Endometrium (tissue), 2 donors: ENCODE data around the gene LEMD2.

ENCODE experiments used
- FAIRE-seq: peaks from 2 replicates; lab custom pipeline; 2012; peaks lifted over from hg19 to GRCh38; lab: Jason Lieb, UNC
- donor health status: control.
- donor health status: control.

The LEMD2 gene

GRCh38 chr6:33794910-33795623 lies 6.1 kb upstream of the LEMD2 start:
- FAIRE-seq: no peak

GRCh38 chr6:33792981-33793380 lies 4.1 kb upstream of the LEMD2 start:
- no peak for FAIRE-seq

DNA sequence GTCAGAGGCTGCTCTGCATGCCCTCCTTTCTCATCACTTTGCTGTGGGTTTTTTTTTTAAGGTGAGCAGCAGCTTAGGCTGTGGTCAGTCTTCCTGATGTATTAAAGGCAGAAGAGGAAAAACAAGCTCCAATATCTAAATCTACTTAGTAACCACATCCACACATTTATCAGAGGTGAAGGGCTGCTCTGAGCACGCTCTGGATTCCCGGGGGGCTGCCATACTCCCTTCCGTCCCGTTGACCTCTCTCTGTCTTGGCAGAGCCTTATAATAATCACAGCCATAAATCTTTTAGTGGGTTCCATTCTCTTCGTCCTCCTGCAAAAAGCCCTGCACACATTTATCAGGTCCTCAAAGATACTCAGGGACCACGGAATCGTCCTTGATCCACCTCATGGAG lies 2.7 kb upstream of the LEMD2 start:
- no peak for FAIRE-seq

DNA sequence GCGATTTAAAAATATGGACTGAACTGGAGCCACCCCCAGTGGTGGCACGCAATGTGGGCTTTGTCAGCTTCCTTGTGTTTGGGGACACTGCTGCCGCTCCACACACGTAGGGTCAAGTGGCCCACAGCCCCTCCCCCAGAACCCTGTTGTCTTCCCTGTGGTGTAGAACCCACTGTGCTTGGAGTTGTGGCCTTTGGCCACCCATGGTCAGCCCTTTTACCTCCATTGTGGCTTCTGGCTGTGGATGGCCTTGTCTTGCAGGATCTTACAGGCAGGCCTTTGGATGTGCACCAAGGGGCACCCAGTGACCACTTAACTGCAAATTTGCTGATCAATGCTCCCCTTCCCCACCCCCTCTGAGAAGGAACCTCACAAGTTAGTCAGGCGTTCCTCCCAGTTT lies 2.0 kb upstream of the LEMD2 start:
- FAIRE-seq: no peak

DNA sequence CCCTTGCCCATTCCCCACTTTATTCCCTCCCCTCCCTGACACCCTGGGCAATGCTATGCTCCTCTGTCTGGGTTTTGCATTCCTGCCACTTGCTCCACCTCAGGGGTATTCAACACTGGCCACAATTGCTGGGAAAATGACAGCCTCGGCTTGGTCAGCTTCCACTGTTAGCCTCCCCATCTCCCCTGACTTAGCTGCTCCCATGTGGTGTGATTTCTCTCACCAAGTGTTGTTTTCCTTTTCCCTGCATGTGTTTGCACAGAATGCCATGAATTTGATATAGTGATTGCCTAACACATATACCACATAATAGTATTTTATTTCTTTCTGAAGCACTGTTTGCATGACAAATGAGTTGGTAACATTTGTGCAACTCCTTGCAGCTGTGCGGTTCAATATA lies 1.4 kb upstream of the LEMD2 start:
- FAIRE-seq: no peak

GRCh38 chr6:33789550-33789895 lies 593 bp upstream of the LEMD2 start:
- FAIRE-seq: no peak

GRCh38 chr6:33787954-33788693 lies 806 bp downstream of the LEMD2 start:
- FAIRE-seq: no peak

- no peak for FAIRE-seq
Measured at GRCh38 chr6:33787346-33787953, 1.5 kb downstream of the LEMD2 start.

- FAIRE-seq: no peak
Measured at GRCh38 chr6:33786736-33787135, 2.2 kb downstream of the LEMD2 start.

DNA sequence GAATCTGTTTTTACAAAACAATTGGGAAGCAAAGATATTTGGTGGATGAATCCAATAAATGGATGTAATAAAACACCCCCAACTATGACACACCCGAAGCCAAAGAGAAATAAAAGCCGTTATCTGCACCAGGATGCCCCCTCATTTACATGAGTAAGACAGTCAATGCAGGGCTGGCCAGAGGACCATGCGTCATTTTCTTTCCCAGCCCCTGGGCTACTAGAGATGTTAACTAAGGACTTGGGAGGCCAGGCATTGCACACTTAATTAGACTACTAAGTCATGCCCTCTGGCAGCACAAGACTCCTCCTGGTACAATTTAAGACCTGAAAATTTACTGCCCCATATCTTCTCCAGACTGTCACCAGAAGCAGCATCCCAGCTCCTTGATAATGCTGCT lies 3.2 kb downstream of the LEMD2 start:
- FAIRE-seq: no peak

DNA sequence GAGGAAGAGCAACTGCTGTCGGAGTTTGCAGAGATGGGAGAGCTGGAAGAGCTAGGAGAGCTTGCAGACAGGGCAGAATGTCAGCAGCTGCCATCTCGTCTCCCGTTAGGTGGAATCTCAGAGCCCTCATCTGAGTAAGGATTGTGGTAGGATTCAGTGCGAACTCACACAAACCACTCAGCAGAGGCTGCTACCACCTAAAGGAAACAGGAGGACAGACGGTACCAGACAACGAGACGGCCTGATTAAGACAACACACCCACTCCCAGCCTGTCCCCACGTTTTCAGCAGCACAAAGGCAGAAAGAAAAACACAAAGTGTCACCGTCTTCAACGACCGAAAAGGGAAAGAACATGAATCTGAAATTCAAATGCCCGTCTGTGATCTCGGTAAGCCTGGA lies 4.1 kb downstream of the LEMD2 start:
- no peak for FAIRE-seq

- FAIRE-seq: no peak
Measured at GRCh38 chr6:33783781-33784520, 5.0 kb downstream of the LEMD2 start.

DNA sequence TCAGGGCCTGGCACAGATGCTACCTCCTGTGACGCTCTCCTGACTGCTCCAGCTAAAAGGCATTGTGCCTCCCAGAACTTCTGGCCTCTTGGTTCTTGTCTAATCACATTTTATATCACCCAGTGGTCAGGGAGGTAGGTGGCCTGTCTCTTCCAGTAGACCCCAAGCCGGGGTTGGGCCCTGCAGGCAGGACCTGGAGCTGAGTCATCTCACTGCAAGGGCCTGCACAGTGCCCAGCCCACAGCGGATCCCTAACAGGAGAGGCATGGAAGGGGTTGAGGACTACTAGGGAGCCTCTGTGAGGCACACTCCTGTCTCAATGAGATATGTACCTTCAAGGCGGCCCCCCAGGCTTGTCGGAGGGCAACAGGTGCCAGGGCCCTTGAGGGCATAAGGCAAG lies 6.4 kb downstream of the LEMD2 start:
- no peak for FAIRE-seq

DNA sequence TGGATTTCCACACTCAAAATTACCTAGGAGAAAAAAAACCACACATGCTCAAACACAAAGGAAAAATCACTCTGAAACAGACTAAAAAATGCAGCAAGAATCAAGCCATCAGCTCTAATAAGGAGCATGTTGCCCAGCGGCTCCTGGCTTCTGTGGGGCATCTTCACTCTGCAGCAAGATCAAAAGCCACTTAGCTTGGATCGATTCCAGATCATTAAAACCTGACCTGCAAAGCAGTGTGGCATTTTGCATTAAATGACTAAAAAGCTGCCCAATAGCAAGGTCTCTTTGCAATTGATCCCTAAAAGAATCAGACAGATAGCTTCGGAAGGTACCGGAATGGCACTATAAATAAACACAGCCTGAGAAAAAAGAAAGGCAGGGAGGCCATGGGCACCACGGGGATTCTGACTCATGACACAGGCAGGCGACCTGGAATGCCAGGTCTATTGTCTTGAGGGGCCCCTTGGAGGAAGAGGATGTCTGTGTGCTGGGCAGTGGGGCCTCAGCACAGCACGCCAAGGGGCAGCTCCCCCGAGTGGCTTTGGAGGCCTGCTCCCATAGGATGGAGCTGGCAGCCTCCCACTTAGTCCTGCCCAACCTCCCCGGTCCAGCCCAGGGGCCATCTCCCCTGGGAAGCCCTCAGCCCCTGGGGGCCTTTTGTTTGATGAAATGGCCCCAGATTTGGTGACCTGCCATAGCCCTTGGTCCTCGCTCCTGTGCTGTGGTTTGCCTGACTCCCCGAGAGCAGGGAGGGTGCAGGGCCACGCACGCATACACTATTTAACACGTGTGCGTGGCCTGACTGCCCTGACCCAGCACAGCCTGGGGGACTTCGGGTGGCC lies 7.6 kb downstream of the LEMD2 start:
- no peak for FAIRE-seq

DNA sequence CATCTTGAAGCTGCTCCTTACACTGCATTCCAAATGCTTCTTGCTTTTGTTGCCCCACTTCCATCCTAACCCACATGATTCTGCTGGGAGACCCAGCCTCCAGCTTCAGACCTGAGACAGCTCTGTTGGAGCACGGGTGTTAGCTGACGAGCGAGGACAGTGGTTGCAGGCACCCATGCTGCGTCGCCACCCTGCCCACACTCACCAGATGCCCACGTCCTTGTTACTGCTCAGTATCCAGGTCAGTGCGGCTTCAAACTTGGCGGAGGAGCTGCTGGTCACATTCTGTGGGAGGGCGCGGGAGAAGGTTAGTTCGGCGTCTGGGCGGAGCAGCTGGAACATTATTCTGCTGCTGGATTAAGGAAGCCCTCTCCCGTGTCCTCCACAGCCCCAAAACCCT lies 9.0 kb downstream of the LEMD2 start:
- FAIRE-seq: no peak

DNA sequence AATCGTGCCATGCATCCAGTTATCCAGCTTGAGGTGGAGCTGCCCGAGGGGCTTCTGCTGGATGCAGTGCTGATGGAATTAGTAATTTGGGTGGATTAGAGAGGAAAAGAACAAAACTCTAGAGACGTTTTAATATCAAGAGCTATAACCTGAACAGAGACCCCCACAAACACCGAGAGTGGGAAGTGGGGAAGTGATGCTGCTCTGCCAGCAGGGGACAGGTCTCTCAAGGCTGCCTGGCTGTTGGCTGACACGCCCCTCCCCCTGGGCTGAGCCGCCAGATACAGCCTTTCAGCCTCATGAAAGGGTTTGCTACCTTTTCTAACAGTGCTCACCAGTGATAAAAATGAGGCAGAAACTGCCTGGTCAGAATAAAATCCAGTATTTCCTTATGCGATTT lies 9.6 kb downstream of the LEMD2 start:
- no peak for FAIRE-seq

GRCh38 chr6:33778444-33779121 lies 10.3 kb downstream of the LEMD2 start:
- no peak for FAIRE-seq

GRCh38 chr6:33777398-33778388 lies 11.2 kb downstream of the LEMD2 start:
- FAIRE-seq: no peak

- no peak for FAIRE-seq
Measured at GRCh38 chr6:33776764-33777163, 12.2 kb downstream of the LEMD2 start.

DNA sequence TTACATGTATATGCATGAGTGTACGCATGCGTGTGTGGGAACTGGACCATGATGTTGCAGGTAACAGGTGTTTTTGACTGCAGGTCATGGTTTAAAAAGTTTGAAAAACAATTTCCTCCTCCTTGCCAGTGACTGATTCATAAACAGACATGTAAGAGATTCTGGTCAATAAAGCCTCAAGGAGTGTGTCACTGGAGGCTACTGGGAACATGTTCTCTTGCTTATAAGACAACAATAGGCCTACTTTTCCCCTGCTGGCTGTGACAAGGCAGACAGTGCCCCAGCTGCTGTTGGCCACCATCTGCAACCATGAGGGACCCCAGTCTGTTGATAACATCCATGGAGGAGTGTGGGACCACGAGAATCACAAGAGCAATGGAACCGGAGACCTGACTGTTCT lies 12.7 kb downstream of the LEMD2 start:
- FAIRE-seq: no peak
